GM19324 (cell line): ENCODE measurements around the gene RASGRF2.

ENCODE experiments used
- ATAC-seq: cut with Tn5 transposase; IDR thresholded peaks from one replicate; pipeline ENCODE4 v1.9.1; 2021; ENCODE audit warnings: mild to moderate bottlenecking, moderate library complexity; ENCODE audit not compliant: unreplicated experiment, low FRiP score

RASGRF2 gene

GRCh38 chr5:80959768-80960442 is at the start of gene RASGRF2:
Gene RASGRF2 (plus strand): TSS chr5:80960363. CDS start chr5:80960739, 376 bp downstream.
- no peak for ATAC-seq

- ATAC-seq, result no peak
Observed at GRCh38 chr5:80912479-80912878, 47.7 kb upstream of the RASGRF2 start.

- no peak for ATAC-seq
Observed at GRCh38 chr5:80915716-80916115, 44.4 kb upstream of the RASGRF2 start.

GRCh38 chr5:80916676-80917075 is 43.5 kb upstream of the RASGRF2 start:
- no peak for ATAC-seq

- no peak for ATAC-seq
Observed at GRCh38 chr5:80917631-80918030, 42.5 kb upstream of the RASGRF2 start.

GRCh38 chr5:80919678-80920196 is 40.4 kb upstream of the RASGRF2 start:
- no peak for ATAC-seq

GRCh38 chr5:80920333-80920732 is 39.8 kb upstream of the RASGRF2 start:
- ATAC-seq, result no peak

GRCh38 chr5:80921026-80921425 is 39.1 kb upstream of the RASGRF2 start:
- ATAC-seq, result no peak

GRCh38 chr5:80925931-80926330 is 34.2 kb upstream of the RASGRF2 start:
- ATAC-seq, result no peak

GRCh38 chr5:80926536-80926935 is 33.6 kb upstream of the RASGRF2 start:
- ATAC-seq, result no peak

- no peak for ATAC-seq
Observed at GRCh38 chr5:80926979-80927656, 33.0 kb upstream of the RASGRF2 start.

- no peak for ATAC-seq
Observed at GRCh38 chr5:80928073-80928472, 32.1 kb upstream of the RASGRF2 start.

- ATAC-seq, result no peak
Observed at GRCh38 chr5:80930940-80931339, 29.2 kb upstream of the RASGRF2 start.

GRCh38 chr5:80931411-80931810 is 28.8 kb upstream of the RASGRF2 start:
- ATAC-seq, result no peak

- ATAC-seq, result no peak
Observed at GRCh38 chr5:80933036-80933435, 27.1 kb upstream of the RASGRF2 start.

GRCh38 chr5:80934751-80935150 is 25.4 kb upstream of the RASGRF2 start:
- ATAC-seq, result no peak

GRCh38 chr5:80935811-80936385 is 24.3 kb upstream of the RASGRF2 start:
- no peak for ATAC-seq

- no peak for ATAC-seq
Observed at GRCh38 chr5:80936881-80937280, 23.3 kb upstream of the RASGRF2 start.

- no peak for ATAC-seq
Observed at GRCh38 chr5:80937584-80938356, 22.4 kb upstream of the RASGRF2 start.

GRCh38 chr5:80941496-80941895 is 18.7 kb upstream of the RASGRF2 start:
- no peak for ATAC-seq

- ATAC-seq, result no peak
Observed at GRCh38 chr5:80951366-80951765, 8.8 kb upstream of the RASGRF2 start.
